GM12875 (cell line): Measurements from ENCODE around the gene ZNF281.

Experiments
- H3K4me3 ChIP-seq: one replicate; pipeline ENCODE4 v1.5.1; 2011; ENCODE audit warnings: low read depth, low read length, control low read depth
- CTCF ChIP-seq: IDR thresholded peaks from 2 replicates; pipeline ENCODE4 v1.5.1; 2011; ENCODE audit warnings: low read depth, mild to moderate bottlenecking, control low read depth, inconsistent platforms, low read length, moderate library complexity, borderline replicate concordance; ENCODE audit not compliant: insufficient read depth

ZNF281 gene

GRCh38 chr1:200379940-200380588, 29.8 kb downstream of the ZNF281 start:
- H3K4me3 ChIP-seq = no peak overlapping the region
- TF ChIP-seq CTCF = no peak

GRCh38 chr1:200379432-200379757, 30.4 kb downstream of the ZNF281 start:
- TF ChIP-seq CTCF = no peak
- H3K4me3 ChIP-seq = no peak overlapping the region

GRCh38 chr1:200378096-200378495, 31.7 kb downstream of the ZNF281 start:
- no peak for TF ChIP-seq CTCF
- no peak overlapping the region for H3K4me3 ChIP-seq

GRCh38 chr1:200376528-200376927, 33.3 kb downstream of the ZNF281 start:
- H3K4me3 ChIP-seq = no peak overlapping the region
- TF ChIP-seq CTCF = no peak

- no peak for TF ChIP-seq CTCF
- no peak overlapping the region for H3K4me3 ChIP-seq
These were observed 35.1 kb downstream of the ZNF281 start for GRCh38 chr1:200374569-200375295.

- no peak for TF ChIP-seq CTCF
- H3K4me3 ChIP-seq = no peak overlapping the region
These were observed 36.0 kb downstream of the ZNF281 start for GRCh38 chr1:200373811-200374231.

GRCh38 chr1:200372885-200373181, 37.0 kb downstream of the ZNF281 start:
- no peak for TF ChIP-seq CTCF
- no peak overlapping the region for H3K4me3 ChIP-seq
